Fibroblast of mammary gland (primary cell): ENCODE measurements around the gene CD248.
"Not testable (repeated sequence)": the region's sequence is repeated elsewhere in the genome, so short reads cannot be mapped to it uniquely, and the experiment has no call there.

ENCODE experiments used
- DNase-seq: peaks from one replicate; pipeline ENCODE4 v3.0.0-alpha.2; 2010; ENCODE audit warnings: low read depth
- H3K4me3 ChIP-seq: 2 replicates; pipeline ENCODE4 v1.5.1; 2011; ENCODE audit warnings: low read depth, mild to moderate bottlenecking, low read length, moderate library complexity; ENCODE audit not compliant: control insufficient read depth
- TF ChIP-seq, protein P1 (sequence below): conservative IDR thresholded peaks from 2 replicates; pipeline ENCODE4 v1.5.1; 2011; ENCODE audit warnings: low read depth, low read length, inconsistent platforms; ENCODE audit not compliant: control insufficient read depth, insufficient read depth

The CD248 gene

GRCh38 chr11:66279092-66279734 lies 37.6 kb downstream of the CD248 start:
- TF ChIP-seq, protein P1, sequence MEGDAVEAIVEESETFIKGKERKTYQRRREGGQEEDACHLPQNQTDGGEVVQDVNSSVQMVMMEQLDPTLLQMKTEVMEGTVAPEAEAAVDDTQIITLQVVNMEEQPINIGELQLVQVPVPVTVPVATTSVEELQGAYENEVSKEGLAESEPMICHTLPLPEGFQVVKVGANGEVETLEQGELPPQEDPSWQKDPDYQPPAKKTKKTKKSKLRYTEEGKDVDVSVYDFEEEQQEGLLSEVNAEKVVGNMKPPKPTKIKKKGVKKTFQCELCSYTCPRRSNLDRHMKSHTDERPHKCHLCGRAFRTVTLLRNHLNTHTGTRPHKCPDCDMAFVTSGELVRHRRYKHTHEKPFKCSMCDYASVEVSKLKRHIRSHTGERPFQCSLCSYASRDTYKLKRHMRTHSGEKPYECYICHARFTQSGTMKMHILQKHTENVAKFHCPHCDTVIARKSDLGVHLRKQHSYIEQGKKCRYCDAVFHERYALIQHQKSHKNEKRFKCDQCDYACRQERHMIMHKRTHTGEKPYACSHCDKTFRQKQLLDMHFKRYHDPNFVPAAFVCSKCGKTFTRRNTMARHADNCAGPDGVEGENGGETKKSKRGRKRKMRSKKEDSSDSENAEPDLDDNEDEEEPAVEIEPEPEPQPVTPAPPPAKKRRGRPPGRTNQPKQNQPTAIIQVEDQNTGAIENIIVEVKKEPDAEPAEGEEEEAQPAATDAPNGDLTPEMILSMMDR, result no peak
- DNase-seq, result no peak
- H3K4me3 ChIP-seq, result no peak overlapping the region

DNA sequence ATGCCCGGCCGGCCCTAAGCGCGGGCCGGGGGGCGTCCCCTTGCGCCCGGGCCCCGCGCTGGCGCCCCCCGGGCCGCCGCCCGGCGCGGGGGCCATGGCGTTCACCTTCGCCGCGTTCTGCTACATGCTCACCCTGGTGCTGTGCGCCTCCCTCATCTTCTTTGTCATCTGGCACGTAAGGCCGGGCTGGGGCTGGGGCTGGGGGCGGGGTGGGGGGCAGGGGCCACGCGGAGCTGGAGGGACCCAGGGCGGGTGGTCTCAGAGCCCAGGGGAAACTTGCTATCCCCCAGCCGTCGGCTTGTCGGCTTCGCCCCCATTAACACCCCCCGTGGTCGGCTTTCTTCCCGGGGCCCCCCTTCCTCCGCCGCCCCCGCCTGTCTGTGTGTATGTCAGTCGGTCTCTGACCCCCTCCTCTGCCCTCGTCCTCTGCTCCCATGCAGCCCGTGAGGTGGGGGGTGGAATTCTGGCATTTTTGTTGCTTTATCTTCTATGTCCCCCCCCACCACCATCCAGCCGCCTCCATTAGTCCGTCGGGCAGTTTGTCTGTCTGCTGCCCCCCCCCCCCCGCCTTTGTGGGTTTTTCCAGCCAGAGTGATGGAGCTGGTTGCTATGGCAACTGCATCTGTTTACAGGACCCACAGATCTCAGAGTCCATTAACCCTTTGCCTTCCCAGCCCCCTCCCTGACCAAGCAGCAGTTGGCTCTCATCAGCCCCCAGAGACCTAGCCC lies 38.3 kb downstream of the CD248 start:
- TF ChIP-seq, protein P1, result no peak
- no peak overlapping the region for H3K4me3 ChIP-seq
- no peak for DNase-seq

DNA sequence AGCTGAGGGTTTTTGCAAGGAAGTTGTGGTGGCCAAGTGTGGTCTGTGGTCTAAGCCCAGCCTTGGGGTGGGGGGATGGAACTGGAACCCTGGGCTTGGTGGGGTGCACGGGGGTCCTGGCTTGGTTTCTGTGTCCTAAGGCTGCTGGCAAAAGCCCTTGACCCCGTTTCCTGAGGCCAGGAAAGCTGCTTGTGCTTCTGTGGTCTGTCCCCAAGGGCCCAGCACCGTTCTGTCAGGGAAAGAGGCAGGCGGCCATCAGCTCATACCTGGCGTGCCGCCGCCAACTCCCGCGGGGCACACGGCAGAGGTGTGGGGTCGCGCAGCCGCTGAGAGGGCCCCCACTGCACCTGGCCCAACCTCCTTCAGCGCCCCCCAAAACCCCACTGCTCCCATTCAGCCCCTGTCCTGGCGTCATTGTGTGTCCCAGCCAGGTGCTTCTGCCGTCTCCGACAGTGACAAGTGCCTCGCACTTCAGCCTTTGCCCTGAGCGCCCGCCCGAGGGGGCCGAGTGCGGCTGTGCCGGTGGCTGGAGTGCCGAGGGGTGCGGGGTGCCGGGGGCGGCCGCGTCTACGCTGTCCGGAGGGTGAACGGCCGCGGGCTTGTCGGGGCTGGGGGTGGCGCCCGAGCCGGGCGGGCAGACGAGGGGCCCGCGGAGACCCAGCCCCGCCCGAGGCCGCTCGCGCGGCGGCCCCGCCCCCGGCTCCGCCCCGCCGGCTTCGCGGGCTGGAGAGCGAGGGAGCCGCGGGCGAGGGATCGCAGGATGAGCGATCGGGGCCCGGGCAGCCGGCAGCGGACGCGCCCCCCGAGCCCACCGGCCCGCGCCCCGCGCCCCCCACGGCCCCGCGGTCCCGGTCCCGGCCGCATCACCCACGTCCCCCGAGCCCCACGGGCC lies 39.1 kb downstream of the CD248 start, which contains the start of gene CNIH2:
CNIH2 (plus strand) TSS at position 705 of the 892 bp plus-strand sequence. CDS start 282 bp downstream, outside the sequence.
- TF ChIP-seq, protein P1, result no peak
- no peak within 1 kb of the TSS for H3K4me3 ChIP-seq
- DNase-seq, result no peak

DNA sequence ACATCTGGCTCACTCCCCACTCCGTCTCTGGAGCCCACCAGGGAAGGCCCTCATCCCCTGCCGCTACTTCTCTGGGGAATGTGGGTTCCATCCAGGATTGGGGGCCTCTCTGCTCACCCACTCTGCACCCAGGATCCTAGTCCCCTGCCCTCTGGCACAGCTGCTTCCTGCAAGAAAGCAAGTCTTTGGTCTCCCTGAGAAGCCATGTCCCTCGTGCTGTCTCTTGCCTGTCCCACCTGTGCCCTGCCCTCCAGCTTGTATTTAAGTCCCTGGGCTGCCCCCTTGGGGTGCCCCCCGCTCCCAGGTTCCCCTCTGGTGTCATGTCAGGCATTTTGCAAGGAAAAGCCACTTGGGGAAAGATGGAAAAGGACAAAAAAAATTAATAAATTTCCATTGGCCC lies 39.8 kb downstream of the CD248 start:
- DNase-seq, H3K4me3 ChIP-seq: not testable (repeated sequence)

- not testable (repeated sequence) for DNase-seq, H3K4me3 ChIP-seq
Observed at GRCh38 chr11:66276619-66277018, 40.2 kb downstream of the CD248 start.

- H3K4me3 ChIP-seq, result no peak overlapping the region
- no peak for DNase-seq
- TF ChIP-seq, protein P1, result no peak
Observed at GRCh38 chr11:66275984-66276612, 40.7 kb downstream of the CD248 start.

- no peak overlapping the region for H3K4me3 ChIP-seq
- DNase-seq, result no peak
- TF ChIP-seq, protein P1, result no peak
Observed at GRCh38 chr11:66275396-66275795, 41.4 kb downstream of the CD248 start.
